Fibroblast of villous mesenchyme (primary cell): ENCODE measurements around the gene FIBCD1. TPM values are rescaled to one million over a fixed set of nuclear protein-coding genes. Genes with fewer than 3 reads are reported as not detected.

Experiments
- DNase-seq: peaks from one replicate; pipeline ENCODE4 v3.0.0-alpha.2; 2010; ENCODE audit warnings: low read depth
- H3K4me3 ChIP-seq: 2 replicates; pipeline ENCODE4 v1.5.1; 2011; ENCODE audit warnings: low read depth, mild to moderate bottlenecking, low read length
- total RNA-seq: library from RNA; depleted of rRNA; stranded (reverse); fragments of >200 nt; gene quantifications from 2 replicates; pipeline ENCODE4 v1.2.3, GENCODE V29; 2012
- TF ChIP-seq, protein P1 (sequence below): IDR thresholded peaks from 2 replicates; pipeline ENCODE4 v1.5.1; 2012; ENCODE audit warnings: low read depth, mild to moderate bottlenecking, low read length; ENCODE audit not compliant: insufficient read depth

The FIBCD1 gene
- total RNA-seq, 1 donor, result 4.3 TPM

DNA sequence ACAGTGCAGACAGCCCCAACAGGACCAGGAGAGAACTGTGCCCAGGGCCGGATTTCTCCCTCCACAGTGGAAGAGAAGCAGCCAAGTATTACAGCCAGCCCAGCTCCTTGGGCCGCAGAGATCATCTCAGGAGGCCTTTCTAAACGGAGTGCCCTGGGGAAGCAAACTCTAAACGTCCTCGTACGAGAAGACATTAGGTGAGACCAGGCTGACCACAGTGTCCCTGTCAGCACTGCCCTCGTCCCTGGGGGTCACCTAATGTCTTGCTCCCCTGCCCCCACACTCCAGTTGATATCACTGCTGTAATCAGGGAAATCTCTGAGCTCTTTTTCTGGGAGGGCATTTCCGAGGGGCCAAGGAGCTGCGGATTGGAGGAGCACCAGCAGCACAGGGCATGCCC lies 48.9 kb downstream of the FIBCD1 start:
- TF ChIP-seq, protein P1, sequence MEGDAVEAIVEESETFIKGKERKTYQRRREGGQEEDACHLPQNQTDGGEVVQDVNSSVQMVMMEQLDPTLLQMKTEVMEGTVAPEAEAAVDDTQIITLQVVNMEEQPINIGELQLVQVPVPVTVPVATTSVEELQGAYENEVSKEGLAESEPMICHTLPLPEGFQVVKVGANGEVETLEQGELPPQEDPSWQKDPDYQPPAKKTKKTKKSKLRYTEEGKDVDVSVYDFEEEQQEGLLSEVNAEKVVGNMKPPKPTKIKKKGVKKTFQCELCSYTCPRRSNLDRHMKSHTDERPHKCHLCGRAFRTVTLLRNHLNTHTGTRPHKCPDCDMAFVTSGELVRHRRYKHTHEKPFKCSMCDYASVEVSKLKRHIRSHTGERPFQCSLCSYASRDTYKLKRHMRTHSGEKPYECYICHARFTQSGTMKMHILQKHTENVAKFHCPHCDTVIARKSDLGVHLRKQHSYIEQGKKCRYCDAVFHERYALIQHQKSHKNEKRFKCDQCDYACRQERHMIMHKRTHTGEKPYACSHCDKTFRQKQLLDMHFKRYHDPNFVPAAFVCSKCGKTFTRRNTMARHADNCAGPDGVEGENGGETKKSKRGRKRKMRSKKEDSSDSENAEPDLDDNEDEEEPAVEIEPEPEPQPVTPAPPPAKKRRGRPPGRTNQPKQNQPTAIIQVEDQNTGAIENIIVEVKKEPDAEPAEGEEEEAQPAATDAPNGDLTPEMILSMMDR, result no peak
- H3K4me3 ChIP-seq, result no peak overlapping the region
- DNase-seq, result no peak

DNA sequence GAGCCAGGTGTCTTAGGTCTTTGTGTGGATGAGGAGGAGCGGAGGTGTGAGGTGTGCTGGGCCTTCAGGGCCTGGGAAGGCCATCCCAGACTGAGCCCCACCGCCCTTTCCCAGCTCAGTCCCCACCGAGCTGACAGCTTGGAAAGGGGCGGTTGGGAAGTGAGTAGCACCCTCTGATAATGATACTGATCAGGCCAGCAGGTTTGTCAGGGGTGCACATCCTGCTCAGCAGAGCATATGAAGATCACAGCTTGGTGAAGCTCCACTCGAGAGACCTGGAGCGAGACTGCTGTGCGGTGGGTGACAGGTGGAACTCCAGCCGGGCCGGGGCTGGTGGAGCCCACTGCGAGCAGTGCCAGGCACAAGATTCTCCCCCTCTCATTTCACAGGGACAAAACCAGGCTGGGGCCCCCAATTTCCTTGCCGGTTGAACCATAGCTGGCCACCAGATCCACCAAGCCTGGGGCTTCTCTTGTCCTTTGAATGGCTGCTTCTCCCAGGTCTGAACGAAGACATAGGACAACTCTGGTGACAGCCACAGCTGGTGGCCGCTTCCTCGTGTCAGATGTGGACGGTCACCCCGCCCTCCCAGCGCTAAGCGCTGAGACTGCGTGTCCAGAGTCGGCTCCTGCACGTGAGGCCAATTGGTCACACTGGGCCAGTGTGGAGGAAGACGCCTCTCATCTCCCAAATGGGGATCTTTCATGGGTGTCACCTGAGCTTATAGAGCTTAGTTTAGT lies 50.7 kb downstream of the FIBCD1 start:
- no peak for DNase-seq
- TF ChIP-seq, protein P1, result no peak
- no peak overlapping the region for H3K4me3 ChIP-seq

DNA sequence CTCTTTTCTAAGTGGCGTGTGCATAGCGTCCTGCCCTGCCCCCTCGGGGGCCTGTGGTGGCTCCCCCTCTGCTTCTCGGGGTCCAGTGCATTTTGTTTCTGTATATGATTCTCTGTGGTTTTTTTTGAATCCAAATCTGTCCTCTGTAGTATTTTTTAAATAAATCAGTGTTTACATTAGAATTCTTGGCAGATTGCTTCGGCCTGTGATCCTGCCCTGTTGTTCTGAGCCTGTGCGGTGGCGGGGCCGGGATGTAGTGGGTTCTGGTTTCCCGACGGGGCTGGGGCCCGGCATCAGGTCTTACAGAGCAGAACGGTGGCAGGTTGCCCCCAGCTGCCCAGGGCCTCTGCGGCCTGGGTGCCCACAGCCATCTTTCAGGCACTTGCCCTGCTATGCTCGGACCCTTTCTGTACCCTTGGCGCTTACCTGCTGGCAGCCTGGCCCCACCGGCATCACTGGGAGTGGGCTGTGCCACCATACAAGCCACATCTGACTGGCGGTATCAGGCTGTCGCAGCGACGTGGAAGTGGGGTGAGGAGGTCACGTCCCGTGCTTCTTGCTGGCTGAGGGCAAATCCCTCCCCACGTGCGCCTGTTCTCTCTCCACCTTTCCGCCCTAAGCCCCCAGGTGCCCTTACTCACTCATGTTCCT lies 51.4 kb downstream of the FIBCD1 start:
- no peak for DNase-seq
- H3K4me3 ChIP-seq, result no peak overlapping the region
- TF ChIP-seq, protein P1, result no peak

DNA sequence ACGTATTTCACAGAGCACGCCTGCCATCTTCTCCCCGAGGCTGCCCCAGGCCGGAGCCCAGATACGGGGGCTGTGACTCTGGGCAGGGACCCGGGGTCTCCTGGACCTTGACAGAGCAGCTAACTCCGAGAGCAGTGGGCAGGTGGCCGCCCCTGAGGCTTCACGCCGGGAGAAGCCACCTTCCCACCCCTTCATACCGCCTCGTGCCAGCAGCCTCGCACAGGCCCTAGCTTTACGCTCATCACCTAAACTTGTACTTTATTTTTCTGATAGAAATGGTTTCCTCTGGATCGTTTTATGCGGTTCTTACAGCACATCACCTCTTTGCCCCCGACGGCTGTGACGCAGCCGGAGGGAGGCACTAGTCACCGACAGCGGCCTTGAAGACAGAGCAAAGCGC lies 52.1 kb downstream of the FIBCD1 start:
- no peak for DNase-seq
- no peak overlapping the region for H3K4me3 ChIP-seq
- TF ChIP-seq, protein P1, result no peak

DNA sequence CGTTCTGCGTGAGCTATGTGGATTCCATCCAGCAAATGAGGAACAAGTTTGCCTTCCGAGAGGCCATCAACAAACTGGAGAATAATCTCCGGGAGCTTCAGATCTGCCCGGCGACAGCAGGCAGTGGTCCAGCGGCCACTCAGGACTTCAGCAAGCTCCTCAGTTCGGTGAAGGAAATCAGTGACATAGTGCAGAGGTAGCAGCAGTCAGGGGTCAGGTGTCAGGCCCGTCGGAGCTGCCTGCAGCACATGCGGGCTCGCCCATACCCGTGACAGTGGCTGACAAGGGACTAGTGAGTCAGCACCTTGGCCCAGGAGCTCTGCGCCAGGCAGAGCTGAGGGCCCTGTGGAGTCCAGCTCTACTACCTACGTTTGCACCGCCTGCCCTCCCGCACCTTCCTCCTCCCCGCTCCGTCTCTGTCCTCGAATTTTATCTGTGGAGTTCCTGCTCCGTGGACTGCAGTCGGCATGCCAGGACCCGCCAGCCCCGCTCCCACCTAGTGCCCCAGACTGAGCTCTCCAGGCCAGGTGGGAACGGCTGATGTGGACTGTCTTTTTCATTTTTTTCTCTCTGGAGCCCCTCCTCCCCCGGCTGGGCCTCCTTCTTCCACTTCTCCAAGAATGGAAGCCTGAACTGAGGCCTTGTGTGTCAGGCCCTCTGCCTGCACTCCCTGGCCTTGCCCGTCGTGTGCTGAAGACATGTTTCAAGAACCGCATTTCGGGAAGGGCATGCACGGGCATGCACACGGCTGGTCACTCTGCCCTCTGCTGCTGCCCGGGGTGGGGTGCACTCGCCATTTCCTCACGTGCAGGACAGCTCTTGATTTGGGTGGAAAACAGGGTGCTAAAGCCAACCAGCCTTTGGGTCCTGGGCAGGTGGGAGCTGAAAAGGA lies 53.3 kb downstream of the FIBCD1 start:
- H3K4me3 ChIP-seq, result no peak overlapping the region
- TF ChIP-seq, protein P1, result no peak
- DNase-seq, result no peak

DNA sequence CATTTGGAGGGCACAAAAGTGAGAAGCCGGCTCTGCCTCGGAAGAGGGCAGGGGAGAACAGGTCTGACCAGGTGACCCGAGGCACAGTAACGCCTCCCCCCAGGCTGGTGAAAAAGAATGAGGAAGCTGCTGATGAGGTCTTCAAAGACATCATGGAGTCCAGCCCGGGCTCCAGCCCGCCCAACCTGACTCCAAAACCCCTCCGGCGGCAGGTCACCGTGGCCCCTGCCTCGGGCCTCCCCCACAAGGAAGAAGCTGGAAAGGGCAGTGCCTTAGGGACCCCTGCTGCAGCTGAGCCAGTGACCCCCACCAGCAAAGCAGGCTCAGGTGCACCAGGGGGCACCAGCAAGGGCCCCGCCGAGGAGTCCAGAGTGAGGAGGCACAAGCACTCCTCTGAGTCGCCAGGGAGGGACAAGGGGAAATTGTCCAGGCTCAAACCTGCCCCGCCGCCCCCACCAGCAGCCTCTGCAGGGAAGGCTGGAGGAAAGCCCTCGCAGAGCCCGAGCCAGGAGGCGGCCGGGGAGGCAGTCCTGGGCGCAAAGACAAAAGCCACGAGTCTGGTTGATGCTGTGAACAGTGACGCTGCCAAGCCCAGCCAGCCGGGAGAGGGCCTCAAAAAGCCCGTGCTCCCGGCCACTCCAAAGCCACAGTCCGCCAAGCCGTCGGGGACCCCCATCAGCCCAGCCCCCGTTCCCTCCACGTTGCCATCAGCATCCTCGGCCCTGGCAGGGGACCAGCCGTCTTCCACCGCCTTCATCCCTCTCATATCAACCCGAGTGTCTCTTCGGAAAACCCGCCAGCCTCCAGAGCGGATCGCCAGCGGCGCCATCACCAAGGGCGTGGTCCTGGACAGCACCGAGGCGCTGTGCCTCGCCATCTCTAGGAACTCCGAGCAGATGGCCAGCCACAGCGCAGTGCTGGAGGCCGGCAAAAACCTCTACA lies 54.2 kb downstream of the FIBCD1 start:
- no peak overlapping the region for H3K4me3 ChIP-seq
- TF ChIP-seq, protein P1, result no peak

More for the DNA sequence above, 54.2 kb downstream of the FIBCD1 start:
- no peak for DNase-seq
